Gastrocnemius medialis (tissue), 4 donors: ENCODE measurements around the gene SERPINA1.

Source experiments
- CTCF ChIP-seq, 5 experiments: fragments of 450-650 bp in 3 of 5; fragments of 200-600 bp in 2 of 5; sonication (generic) in 2 of 5; IDR thresholded peaks in 4 of 5; conservative IDR thresholded peaks in 1 of 5; 1 replicate in 4 of 5; 2 replicates in 1 of 5; pipeline ENCODE4 v1.5.1; 2016 to 2019; ENCODE audit warnings: antibody characterized with exemption in 5 of 5, mild to moderate bottlenecking in 3 of 5, moderate library complexity in 3 of 5
- POLR2A ChIP-seq, 2 donors: fragments of 450-650 bp; IDR thresholded peaks; one replicate each; pipeline ENCODE4 v1.6.1; 2017; ENCODE audit warnings: antibody characterized with exemption in 2 of 2, mild to moderate bottlenecking in 2 of 2, moderate library complexity in 2 of 2

GRCh38 chr14:94398182-94398479 is 9.7 kb upstream of the SERPINA1 start:
- TF ChIP-seq POLR2A (IDR thresholded peaks at IDR 0.05) (no peak), CTCF (IDR thresholded peaks at IDR 0.05 in 4 of 5, conservative IDR thresholded peaks at IDR 0.05 in 1 of 5) (no peak)
